Measurements from ENCODE around the gene LGALS14. TPM values are rescaled to one million over a fixed set of nuclear protein-coding genes. Genes with fewer than 3 reads are reported as not detected.

Gene LGALS14
- total and polyA plus RNA-seq, 10 of the 15 experiments (the other 5 are each of a cell fraction or from before 2014, with no cell fraction given), result 5.1 to 34.6 (median 7.3) TPM

DNA sequence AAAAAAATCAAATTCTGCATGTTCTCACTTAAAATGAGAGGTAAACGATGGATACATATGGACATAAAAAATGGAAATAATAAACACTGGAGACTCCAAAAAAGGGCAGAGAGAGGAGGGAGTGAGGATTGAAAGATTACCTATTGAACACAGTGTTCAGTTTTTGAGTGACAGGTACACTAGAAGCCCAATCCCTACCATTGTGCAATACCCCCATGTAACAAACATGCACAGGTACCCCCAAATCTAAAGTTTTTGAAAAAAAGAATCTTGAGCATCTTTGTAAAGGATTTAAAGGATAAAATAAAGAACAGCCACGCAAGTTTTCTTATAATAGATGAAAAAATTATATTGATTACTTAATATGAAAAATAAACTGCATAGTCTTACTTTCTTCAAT is 50.3 kb downstream of the LGALS14 start:
- 57% methylated on average over 2 of the region's 2 CpGs for WGBS (ENCODE audit: insufficient coverage, insufficient replicate concordance, low lambda C conversion rate, missing lambda C conversion rate)
- Histone ChIP-seq H3K4me1 (ENCODE audit: control insufficient read depth, insufficient read depth, low read length) (peaks cover 8% of the 10 kb centered on the region), H4K20me1 (ENCODE audit: control insufficient read depth, insufficient read depth) (no peaks in the 10 kb centered on the region), H3K79me2 (ENCODE audit: control insufficient read depth, insufficient read depth, low read length) (no peaks in the 10 kb centered on the region), H2AFZ (ENCODE audit: control insufficient read depth, low read depth, low read length) (no peak overlapping the region), H3K27ac (ENCODE audit: control insufficient read depth, insufficient read depth) (no peak overlapping the region), H3K9ac (ENCODE audit: control insufficient read depth, insufficient read depth, low read length) (no peak overlapping the region), H3K4me3 (no peak overlapping the region), H3K4me2 (ENCODE audit: control insufficient read depth, insufficient read depth) (no peak overlapping the region), H3K9me3 (replicated peaks; ENCODE audit: control insufficient read depth, insufficient read depth, low read length) (no peaks in the 10 kb centered on the region), H3K36me3 (ENCODE audit: control insufficient read depth in 2 of 2, insufficient read depth in 2 of 2, low read length in 1 of 2) (no peaks in the 10 kb centered on the region), H3K27me3 (replicated peaks in 1 of 2; ENCODE audit: control insufficient read depth in 2 of 2, insufficient read depth in 2 of 2, low read length in 1 of 2) (no peaks in the 10 kb centered on the region)
- ChIA-PET SMC1A (ENCODE audit: uncharacterized antibody, unreplicated experiment) (interaction anchor here (0.7 to 1.7 kb wide), 2 partner anchors 24 to 53 kb away, joined by 3 to 4 read pairs; no protein-coding TSS in a partner anchor), CTCF (interaction anchor here (1.0 to 1.2 kb wide), 2 partner anchors 10 to 81 kb away, joined by 3 to 4 read pairs; no protein-coding TSS in a partner anchor), RAD21 (ENCODE audit: unreplicated experiment) (no interaction called here), POLR2A (no interaction called here)
- in situ Hi-C loops (cut with MboI) (no loop called here), intact Hi-C loops (cut with micrococcal nuclease; ENCODE audit: unreplicated experiment) (no loop called here)
- no peak for DNase-seq (ENCODE audit: low read depth, low spot score)
- no TSS peak for BruUV-seq (replicated peaks)
- no peak for ATAC-seq
- no peak for FAIRE-seq
- TF ChIP-seq MYC (IDR thresholded peaks at IDR 0.05; ENCODE audit: insufficient read depth, insufficient read length, insufficient replicate concordance, low read length, severe bottlenecking) (no peak), IKZF1 (conservative IDR thresholded peaks at IDR 0.05) (no peak), RAD51 (IDR thresholded peaks at IDR 0.05) (no peak), NFIC (IDR thresholded peaks at IDR 0.05; ENCODE audit: low read depth, low read length) (no peak), SIN3A (IDR thresholded peaks at IDR 0.05; ENCODE audit: low read depth, low read length) (no peak), BMI1 (IDR thresholded peaks at IDR 0.05; ENCODE audit: borderline replicate concordance) (no peak), ZNF207 (IDR thresholded peaks at IDR 0.05; ENCODE audit: borderline replicate concordance) (no peak), SMAD5 (IDR thresholded peaks at IDR 0.05; ENCODE audit: low read depth) (no peak), NBN (IDR thresholded peaks at IDR 0.05) (no peak), CTCF (IDR thresholded peaks at IDR 0.05 in 2 of 3, conservative IDR thresholded peaks at IDR 0.05 in 1 of 3; ENCODE audit: control insufficient read depth in 2 of 3, extremely low read depth in 1 of 3, insufficient read depth in 1 of 3, low read depth in 3 of 3, low read length in 3 of 3) (no peak), ZBTB33 (IDR thresholded peaks at IDR 0.05) (no peak), CHD1 (IDR thresholded peaks at IDR 0.05; ENCODE audit: low read depth, low read length) (no peak)
- TF ChIP-seq, protein P1, sequence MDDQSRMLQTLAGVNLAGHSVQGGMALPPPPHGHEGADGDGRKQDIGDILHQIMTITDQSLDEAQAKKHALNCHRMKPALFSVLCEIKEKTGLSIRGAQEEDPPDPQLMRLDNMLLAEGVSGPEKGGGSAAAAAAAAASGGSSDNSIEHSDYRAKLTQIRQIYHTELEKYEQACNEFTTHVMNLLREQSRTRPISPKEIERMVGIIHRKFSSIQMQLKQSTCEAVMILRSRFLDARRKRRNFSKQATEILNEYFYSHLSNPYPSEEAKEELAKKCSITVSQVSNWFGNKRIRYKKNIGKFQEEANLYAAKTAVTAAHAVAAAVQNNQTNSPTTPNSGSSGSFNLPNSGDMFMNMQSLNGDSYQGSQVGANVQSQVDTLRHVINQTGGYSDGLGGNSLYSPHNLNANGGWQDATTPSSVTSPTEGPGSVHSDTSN (IDR thresholded peaks at IDR 0.05; ENCODE audit: insufficient replicate concordance, low read depth, low read length), result no peak
- TF ChIP-seq, protein P2, sequence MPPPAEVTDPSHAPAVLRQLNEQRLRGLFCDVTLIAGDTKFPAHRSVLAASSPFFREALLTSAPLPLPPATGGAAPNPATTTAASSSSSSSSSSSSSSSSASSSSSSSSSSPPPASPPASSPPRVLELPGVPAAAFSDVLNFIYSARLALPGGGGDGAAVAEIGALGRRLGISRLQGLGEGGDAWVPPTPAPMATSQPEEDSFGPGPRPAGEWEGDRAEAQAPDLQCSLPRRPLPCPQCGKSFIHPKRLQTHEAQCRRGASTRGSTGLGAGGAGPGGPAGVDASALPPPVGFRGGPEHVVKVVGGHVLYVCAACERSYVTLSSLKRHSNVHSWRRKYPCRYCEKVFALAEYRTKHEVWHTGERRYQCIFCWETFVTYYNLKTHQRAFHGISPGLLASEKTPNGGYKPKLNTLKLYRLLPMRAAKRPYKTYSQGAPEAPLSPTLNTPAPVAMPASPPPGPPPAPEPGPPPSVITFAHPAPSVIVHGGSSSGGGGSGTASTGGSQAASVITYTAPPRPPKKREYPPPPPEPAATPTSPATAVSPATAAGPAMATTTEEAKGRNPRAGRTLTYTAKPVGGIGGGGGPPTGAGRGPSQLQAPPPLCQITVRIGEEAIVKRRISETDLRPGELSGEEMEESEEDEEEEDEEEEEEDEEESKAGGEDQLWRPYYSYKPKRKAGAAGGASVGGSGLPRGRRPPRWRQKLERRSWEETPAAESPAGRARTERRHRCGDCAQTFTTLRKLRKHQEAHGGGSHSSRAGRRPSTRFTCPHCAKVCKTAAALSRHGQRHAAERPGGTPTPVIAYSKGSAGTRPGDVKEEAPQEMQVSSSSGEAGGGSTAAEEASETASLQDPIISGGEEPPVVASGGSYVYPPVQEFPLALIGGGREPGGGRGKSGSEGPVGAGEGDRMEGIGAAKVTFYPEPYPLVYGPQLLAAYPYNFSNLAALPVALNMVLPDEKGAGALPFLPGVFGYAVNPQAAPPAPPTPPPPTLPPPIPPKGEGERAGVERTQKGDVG (CRISPR knock-in tag; IDR thresholded peaks at IDR 0.05), result no peak
- TF ChIP-seq, protein P3, sequence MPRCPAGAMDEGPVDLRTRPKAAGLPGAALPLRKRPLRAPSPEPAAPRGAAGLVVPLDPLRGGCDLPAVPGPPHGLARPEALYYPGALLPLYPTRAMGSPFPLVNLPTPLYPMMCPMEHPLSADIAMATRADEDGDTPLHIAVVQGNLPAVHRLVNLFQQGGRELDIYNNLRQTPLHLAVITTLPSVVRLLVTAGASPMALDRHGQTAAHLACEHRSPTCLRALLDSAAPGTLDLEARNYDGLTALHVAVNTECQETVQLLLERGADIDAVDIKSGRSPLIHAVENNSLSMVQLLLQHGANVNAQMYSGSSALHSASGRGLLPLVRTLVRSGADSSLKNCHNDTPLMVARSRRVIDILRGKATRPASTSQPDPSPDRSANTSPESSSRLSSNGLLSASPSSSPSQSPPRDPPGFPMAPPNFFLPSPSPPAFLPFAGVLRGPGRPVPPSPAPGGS (IDR thresholded peaks at IDR 0.05; ENCODE audit: borderline replicate concordance, insufficient read depth, low read depth, low read length, poor library complexity, severe bottlenecking), result no peak

All from GM12878 (cell line).